HG03432 (cell line): Measurements from ENCODE around the gene CACHD1.

Source experiments
- ATAC-seq: cut with Tn5 transposase; IDR thresholded peaks from one replicate; pipeline ENCODE4 v1.9.1; 2021; ENCODE audit warnings: mild to moderate bottlenecking, moderate library complexity; ENCODE audit not compliant: unreplicated experiment

CACHD1 gene

DNA sequence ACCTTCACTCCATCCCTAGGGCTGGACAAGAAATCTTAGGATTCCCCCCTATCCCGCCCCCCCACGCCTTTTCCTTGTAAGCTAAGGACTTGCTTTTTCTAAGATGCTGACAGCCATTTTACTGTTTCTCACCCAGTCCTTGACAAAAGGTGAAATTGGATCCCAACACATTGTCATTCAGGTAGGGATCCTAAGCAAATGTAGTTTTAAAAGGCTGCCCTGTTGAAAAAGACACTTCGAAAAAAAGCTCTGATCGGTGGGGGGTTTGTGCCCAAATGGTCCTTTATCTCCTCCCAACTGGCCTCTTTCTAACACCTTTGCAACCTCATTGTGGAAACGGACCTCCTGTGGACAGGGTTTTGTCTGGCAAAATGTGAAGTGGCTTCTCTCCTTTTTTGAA lies 2.9 kb downstream of the CACHD1 start:
- no peak for ATAC-seq

GRCh38 chr1:64473367-64473766 lies 3.4 kb downstream of the CACHD1 start:
- no peak for ATAC-seq

DNA sequence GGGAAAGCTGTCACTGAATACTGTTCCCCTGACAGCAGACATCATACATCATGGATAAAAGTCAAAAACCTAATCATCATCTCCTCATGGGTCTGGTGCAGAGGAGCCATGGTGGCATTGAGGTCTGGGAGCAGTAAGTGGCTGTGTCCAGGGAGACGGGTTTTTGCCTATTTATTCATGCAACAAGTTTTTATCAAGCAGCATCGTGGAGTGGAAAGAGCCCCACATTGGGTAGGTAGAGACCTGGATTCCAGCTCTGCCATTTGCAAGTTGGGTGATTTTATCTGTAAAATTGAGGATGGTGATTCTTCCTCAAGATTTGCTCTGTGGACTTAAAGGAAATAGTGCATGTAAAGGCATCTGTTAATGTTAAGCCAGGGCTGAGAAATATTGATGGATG lies 4.2 kb downstream of the CACHD1 start:
- ATAC-seq = no peak

DNA sequence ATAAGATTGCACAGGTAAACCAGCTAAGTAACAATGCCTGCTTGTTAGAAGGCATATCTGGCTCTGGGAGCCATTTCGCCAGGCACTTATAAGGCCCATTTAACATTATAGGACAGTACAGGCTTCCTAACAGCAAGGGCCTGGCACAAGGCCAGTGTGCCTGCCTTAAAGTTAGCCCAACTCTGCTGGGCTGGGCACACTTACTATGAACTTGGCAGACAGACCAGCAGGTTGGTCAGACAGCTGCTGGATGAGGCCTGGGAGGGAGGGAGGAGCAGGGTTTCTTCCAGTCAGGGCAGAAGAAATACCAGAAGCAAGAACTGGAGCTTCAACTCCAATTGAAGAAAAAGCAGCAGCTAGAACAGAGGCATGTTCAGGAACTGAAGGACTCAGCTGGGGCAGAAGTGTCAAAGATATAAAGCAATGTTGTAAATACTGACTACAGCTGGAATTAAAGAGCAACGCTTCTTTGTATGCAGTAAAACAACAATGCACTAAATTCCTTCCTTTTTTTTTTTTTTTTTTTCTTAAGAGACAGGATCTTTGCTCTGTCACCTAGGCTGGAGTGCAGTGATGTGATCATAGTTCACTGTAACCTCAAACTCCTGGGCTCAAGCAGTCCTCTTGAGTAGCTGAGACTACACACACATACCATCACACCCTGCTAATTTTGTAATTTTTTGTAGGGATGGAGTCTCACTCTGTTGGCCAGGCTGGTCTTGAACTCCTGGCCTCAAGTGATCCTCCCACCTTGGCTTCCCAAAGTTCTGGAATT lies 4.9 kb downstream of the CACHD1 start:
- ATAC-seq = no peak

- ATAC-seq = no peak
Measured at GRCh38 chr1:64476251-64476952, 6.5 kb downstream of the CACHD1 start.

DNA sequence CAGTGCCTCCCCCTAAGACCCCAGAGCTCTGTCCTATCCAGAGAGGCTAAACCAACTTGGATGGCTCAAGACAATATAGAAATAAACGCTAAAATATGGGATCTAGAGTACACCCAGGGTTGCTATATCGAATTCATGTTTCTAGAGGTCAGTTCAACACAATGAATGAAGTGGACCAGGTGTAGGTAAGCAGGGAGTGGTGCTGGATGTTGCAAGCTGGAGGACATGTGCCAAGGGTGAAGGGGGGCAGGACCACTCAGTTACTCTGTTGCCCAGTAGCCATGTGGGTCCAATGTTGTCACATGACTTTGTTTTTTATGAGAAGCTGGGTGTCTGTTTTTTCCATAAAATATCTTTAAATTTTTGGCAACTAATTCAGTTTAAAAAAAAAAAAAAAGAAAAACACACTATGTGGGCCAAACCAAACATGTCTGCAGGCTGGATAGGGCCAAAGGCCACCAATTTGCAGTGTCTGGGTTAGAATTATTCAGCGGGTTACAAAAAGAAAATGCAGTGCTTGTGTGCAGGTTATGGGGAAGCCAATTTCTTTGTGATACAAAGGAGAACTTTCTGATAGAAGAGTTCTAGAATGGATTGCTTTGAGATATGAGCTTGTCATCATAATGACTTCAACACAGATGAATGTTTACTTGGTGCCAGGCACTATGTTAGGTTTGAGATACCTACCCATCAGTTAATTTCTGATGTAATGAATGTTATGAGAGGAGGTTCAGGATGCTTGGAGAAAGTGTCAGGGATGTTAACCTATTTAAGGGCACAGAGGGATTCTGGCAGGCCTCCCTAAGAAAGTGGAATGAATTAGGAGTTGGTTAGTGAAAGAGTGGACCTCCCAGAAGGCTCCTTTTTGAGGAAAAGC lies 8.9 kb downstream of the CACHD1 start:
- ATAC-seq = no peak

GRCh38 chr1:64479874-64480273 lies 9.9 kb downstream of the CACHD1 start:
- no peak for ATAC-seq

DNA sequence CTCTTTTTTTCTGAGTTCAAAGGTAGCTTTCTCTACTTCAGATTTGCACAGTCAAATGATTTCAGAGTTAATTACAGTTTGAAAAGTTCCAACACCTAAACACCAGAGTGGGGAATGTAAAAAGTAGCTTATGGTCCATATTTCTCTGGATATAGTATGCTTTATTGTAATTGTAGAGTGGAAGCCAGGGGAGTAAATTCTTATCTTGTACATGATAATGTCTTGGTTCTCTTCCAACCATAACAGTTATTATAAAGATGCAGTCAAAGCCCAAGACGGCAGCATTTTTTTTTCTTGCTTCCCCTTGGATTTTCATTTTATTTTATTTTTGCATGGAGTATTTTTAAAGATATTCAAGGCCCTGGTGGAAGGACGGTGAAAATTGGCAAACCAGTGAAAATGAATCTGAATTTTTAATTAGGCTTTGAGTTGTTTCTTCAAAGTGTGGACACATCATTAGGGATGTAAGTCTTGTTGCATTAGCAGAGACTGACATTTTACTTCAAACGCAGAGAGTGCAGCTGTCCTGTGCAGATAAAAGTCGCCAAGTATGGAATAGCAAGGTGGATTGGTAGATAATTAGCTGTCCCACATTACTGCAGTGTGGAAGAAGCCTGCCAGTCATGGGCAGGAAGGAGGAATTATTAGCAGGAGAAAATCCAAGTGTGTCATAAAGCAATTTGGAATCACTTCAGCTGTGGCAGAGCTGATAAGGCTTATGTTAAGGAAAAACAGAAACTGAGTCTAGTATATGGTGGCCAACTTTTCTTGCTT lies 11.3 kb downstream of the CACHD1 start:
- ATAC-seq = no peak

DNA sequence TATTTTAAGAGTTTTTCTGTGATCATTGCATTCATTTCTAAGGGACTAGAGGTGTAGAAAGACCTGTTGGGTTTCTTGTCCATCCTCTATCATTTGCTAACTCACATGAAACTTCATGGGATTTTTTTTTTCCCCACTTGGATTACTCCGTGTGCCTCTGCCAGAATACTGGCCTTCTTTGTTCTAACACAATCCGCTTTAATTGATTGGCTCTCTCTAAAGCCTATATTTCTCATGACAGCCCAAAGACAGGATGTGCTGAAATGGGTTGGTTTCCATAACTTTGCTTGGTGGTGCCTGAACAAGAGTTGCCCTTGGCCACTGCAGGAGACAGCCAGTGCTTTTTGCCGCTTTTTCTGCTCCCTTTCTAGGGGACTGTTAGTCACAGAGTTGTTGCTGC lies 12.2 kb downstream of the CACHD1 start:
- ATAC-seq = no peak

DNA sequence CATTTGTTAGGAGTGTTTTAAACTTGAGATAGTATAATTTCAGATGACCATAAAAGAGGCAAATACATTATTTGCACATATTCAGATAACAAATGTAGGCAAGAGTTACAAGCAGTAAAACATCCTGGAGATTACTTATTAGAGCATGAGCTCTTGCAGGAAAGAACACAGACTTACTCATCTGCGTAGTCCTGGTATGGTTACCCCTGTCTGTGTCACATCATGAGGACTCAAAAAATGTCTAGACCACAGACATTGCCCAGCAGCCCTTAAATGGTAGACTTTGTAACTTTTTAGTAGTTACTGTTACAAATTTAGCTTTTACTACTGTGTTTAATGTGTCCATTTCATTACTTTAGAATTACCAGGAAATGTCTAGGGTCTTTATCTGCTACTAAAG lies 12.8 kb downstream of the CACHD1 start:
- ATAC-seq = no peak

DNA sequence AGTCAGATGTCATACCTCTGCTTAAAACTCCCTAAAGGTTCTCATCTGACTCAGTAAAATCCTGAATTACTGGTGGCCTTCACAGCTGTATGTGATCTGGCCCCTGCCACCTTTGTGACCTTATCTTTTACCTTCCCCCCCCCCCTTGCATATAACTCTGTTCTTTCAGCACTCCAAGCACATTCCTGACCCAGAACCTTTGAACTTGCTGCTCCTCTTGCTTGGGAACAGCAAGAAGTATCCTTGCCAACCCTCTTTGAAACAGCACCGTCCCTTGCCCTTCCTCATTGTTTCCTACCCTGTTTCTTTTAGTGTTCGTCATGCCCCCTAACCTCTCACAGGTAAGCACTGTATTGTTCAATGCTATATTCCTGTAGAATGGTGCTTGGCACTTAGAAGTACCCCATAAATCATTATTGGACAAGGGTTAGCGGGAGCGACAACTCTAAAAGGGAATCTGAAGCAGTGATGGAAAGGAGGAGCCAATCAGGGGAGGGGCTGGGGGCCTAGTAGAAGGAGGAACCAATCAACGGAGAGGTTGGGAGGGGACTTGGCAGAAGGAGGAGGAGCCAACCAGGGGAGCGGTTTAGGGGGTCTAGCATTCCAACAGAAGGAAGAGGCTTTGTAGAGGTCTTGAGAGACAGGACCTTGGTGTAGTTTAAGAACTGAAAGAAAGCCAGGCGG lies 13.9 kb downstream of the CACHD1 start:
- ATAC-seq = no peak

GRCh38 chr1:64484651-64485050 lies 14.7 kb downstream of the CACHD1 start:
- ATAC-seq = no peak

DNA sequence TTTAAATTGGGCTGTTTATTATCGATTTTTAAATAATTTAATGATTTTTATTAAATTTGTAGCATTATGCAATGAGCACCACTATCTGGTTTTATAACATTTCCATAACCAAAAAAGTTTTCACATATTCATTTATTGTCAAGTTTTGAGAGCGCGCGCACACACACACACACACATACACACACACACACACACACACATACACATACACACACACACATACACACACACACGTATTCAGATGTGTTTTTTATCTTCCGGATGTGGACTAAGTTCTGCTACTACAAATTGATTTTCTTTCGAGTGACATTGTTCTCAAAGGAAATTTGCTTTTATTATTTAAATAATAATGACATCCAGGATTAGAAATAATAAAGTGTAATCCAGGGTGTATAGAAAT lies 16.3 kb downstream of the CACHD1 start:
- no peak for ATAC-seq

GRCh38 chr1:64487061-64487460 lies 17.1 kb downstream of the CACHD1 start:
- ATAC-seq = no peak

- no peak for ATAC-seq
Measured at GRCh38 chr1:64488862-64489261, 18.9 kb downstream of the CACHD1 start.

- ATAC-seq = no peak
Measured at GRCh38 chr1:64489707-64490106, 19.8 kb downstream of the CACHD1 start.

- no peak for ATAC-seq
Measured at GRCh38 chr1:64490213-64490818, 20.4 kb downstream of the CACHD1 start.

- no peak for ATAC-seq
Measured at GRCh38 chr1:64492424-64492823, 22.5 kb downstream of the CACHD1 start.

DNA sequence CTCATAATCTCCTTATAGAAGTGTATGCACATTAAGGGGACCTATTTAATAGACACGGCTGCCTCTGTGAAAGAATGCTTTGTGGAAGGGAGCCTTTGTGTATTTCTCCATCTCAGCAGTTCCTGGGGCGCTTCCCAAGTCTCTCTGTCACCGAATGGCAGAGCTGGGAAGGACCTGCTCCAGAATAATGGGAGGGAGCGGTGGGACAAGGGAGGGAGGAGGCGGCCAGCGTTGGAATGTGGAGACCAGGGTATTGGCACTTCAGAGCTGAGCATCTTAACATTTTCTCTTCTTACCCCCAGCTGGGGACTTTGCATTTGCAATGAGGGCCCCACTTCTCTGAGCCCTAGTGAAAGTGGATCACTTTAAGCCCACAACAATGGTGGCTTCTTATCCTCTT lies 23.9 kb downstream of the CACHD1 start:
- no peak for ATAC-seq

DNA sequence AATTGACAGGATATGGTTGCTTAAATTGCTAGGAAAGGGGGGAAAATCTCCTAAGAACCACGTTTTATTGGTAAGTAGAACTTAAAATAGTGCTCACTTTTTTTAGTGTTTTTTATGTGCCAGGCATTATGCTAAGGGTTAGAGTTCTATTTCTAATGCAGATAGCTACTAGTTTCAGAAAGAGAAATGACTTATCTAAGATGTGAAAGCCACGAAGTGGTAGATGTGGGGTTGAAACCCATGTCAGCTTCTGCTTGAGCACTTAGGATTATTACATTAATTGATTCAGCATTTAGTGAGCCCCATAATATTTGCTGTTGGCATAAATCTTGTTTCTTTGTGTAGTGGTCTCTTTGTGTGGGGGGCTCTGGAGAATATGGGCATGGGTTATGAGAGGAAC lies 24.7 kb downstream of the CACHD1 start:
- no peak for ATAC-seq
